GM19468 (cell line): ENCODE measurements around the gene AHNAK2.

ENCODE experiments used
- ATAC-seq: cut with Tn5 transposase; IDR thresholded peaks from one replicate; pipeline ENCODE4 v1.9.1; 2021; ENCODE audit warnings: mild to moderate bottlenecking, moderate library complexity, moderate number of reproducible peaks; ENCODE audit not compliant: unreplicated experiment; ENCODE audit errors: extremely low read depth

Gene AHNAK2

DNA sequence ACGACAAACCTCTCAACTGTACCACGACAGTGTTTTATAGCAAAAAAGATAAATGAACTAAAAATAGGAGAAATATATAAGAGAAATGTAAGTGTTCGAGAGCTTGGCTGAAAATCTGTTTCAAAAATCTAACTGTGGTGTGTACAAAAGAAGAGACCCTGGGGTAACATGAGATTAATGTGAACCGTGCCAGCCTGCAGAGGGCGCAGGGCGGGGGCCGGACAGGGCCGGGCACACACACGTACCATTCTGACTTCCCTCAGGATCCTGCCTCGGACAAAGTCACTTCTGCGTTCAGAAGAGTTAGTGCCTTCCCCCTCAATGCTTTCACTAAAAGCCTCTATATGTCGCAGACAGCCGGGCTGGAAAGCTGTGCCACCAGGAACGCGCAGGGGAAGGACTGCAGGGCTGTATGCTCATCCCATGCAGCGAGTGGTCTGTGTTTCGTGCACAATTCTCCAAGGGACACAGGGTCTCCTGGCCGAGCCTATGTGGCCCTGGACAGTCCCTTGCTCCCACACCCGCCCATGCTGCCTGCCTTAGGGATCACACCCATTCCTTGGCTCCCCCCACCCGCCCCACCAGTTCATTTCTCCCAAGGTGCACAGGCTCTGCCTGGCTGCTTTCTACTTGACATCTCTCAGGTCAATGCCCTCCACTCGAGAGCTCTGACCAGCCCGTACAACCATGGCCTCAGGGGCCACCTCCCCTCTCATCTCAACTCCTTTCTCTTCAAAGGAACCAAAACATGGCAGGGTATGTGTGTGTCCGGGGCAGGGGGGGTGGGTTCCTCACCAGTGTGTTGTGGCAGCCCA is 34.2 kb upstream of the AHNAK2 start:
- ATAC-seq = no peak

DNA sequence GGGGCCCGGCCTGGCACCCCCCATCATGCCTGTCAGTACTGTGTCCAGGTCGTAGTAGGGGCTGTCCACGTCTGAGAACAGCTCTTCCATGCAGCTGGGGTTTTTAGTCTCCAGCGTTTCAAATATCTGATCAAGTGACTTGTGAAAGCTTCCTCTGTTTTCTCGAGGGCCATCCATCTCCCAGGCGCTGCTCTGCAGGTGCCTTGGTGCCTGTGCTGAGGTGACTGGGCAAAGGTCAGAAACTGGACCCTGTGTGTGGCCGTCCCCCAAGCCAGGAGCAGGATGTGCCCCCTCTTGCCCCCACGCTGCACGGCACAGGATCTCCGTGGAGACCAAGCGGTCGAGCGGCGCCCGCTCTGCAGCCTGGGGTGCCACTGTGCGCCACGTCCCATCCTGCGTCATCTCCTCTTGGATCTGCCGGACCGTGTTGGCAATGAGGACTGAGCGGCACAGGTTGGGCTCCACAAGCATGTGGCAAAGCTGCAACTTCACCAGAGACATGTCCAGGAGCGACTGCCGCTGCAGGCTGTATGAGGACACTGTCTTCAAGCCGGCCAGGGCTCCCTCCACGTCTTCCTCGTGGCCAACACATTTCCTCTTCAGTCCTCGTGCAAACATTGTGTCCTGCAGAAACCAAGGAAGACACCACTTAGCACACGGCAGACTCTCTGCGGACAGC is 33.3 kb upstream of the AHNAK2 start:
- no peak for ATAC-seq

DNA sequence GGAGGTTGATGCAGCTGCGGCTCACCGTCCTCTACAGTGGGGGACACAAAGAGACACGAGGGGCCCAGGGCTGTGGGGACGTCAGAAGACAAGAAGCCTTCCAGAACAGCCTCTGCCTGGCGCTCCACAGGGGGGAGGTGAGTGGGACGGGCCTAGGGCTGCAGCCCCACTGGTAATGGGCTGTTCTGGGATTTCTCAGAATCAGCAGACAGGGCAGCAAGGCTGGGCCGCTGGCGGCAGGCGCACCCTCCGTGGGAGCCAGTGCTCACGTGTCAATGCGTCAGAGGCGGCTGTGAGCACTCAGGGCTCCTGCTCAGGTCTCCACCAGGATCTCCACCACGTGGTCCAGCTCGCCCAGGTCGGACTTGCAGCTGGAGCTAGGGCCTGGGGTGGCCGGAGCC is 32.7 kb upstream of the AHNAK2 start:
- ATAC-seq = no peak

GRCh38 chr14:105010106-105010505 is 31.9 kb upstream of the AHNAK2 start:
- no peak for ATAC-seq

DNA sequence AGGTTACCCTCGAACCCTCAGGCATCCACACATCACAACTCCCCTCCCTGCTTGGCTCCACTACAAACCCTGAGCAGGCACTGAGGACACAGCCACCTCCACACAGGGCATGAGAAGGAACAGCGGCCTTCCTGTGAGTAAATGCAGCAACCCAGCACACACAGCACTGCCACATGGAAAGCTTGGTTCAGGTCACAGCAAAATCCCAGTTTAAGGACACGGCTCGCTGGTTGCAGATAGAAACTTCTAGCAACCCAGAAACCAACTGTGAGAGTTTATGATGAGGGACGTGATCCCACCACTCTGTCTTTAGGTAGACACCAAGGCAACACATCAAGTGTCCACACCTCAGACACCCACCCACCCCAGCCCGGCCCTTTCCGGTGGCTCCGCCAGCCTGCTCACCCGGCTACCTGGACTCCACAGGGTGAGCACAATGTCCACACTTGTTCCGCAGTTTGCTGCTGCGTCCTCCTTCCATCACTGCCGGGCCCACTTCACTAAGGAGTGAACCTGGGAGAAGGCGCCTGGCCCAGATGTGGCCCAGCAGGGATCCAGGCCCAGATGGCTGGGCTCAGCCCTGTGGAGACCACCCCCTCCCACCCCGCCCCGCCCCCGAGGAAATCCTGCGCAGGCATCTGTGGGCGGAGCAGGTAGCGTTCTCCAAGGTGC is 29.6 kb upstream of the AHNAK2 start:
- no peak for ATAC-seq

DNA sequence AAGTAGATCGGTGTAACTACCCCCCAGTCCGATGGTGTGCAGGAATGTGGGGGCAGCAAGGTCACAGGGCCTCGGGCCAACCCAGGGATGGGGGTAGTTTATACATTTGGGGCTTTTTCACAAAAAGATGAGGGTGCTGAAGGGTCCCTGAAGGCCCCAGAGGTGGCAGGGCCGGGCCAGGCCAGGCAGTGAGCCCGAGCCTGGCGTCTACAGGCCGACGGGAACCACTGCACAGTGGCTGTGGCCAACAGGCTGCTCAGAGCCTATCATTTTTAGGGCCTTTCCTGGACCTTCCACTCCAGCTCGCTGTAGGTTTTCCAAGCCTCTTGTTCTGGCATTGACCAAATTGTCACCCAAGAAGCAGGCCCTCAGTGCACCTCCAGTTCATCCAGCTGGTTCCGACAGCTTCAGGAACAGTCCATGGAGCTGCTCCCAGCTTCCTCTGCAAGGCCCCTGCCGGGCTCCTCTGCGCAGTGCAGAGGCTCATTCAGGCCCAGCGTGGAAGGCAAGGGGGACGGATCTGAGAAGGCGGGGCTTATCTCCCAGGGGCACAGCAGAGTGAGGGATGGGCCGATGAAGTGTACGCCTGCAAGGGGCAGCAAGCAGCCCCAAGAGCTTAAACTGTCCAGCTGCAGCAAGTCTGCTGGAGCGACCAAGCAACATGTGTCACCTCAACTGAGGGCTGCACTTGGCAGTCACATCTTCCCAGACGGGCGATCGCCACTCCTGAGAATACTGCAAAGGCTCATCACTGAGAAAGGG is 28.8 kb upstream of the AHNAK2 start:
- ATAC-seq = no peak

DNA sequence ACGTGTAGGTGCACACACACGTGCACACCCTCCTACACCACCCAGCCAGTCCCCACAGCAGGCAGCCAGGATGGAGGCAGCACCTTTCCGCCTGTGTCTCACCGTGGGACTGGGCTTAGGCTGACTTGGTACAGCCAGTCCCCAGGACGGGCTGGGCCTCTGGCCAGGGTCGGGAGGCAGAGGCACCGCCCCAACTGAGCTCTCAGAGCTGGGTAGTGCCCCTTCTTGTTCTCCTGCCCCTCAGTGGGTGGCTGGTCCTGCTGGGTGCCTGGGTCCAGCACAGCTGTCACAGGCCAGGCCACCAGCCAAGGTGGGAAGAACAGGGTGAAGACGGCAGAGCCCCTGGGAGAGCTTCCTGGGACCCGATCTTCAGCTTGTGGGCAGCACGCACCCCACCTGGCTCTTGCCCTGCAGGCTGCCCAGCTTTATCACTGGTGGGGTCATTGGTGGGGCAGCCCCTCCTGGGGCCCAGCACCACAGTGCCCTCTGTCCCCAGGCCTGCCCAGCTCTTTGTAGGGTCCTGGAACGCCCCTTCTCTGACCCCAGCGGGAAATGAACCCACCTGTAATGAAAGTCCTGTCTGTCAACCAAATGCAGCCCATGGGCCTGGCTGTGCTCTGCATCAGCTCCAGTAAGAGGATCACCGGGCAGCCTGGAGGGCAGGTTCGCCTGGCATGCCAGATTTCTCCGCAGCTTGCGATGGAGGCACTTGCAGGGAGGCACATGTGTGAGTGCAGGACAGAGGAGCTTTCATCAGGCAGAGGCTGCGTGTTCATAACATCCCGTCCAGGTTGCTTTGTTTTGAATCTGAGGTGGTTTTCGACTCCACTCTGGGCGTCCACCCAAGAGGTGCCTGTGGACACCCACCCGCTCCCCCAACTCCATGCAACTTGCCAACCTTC is 28.0 kb upstream of the AHNAK2 start:
- no peak for ATAC-seq

DNA sequence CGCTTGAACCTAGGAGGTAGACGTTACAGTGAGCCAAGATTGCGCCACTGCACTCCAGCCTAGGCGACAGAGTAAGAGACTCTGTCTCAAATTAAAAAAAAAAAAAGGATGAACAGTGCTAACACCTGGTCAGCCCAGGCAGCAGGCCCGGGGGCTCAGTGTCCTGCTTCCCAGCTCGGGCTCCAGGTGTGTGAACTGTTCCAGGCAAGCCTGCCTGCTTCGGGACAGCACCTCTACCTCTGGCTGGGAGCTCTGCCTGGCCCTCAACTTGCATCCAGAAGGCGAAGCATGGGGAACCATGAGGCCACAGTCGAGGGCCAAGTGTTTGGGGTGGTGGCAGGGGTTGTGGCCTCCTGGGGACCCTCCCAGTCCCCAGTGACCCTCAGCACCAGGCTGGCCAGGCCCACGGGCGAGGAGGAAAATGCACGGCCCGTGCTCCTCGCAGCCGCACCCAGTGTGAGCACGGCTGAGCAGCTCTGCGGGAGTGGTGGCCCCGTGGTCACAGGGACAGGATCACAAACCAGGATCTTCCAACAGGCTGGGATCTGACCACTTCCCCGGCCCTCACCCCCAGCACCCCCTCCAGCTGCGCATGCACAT is 27.3 kb upstream of the AHNAK2 start:
- ATAC-seq = no peak

DNA sequence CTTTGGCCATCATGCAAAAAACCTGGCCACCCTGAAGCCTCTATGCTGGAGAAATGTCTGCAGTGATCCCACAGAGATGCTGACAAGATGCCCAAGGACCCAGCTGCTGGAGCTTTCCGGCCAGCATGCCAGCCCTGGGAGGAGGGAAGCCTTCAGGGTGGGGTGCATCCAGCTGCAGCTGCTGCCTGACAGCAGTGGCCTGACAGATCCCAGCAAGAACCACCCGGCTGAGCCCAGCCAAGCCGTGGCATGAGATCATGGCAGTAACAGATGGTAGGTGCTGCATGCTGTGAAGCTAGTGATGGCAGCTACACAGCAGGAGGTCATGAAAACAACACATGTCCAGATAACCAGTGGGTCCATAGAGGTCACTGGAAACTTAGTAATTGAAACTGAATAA is 21.2 kb upstream of the AHNAK2 start:
- no peak for ATAC-seq

- ATAC-seq = no peak
These were observed 20.6 kb upstream of the AHNAK2 start for GRCh38 chr14:104998801-104999200.

DNA sequence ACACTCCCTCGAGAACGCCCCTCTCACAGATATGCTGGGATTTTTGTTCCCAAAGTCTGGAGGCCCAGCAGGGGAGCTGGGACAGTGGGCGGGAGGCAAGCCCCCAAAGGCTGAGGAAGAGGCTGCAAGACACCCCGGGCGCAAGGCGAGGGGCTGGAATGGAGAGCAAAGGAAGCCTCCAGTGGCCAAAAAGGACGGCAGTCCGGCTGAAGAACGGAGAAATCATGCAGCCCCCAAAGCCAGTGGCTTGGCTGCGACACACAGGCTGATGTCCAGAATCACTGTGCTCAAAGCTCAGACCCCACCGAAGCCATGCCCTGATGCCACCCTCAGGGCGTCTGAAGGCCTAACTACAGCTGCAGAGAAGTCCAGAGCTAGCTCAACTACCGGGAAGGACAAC is 18.3 kb upstream of the AHNAK2 start:
- ATAC-seq = no peak

DNA sequence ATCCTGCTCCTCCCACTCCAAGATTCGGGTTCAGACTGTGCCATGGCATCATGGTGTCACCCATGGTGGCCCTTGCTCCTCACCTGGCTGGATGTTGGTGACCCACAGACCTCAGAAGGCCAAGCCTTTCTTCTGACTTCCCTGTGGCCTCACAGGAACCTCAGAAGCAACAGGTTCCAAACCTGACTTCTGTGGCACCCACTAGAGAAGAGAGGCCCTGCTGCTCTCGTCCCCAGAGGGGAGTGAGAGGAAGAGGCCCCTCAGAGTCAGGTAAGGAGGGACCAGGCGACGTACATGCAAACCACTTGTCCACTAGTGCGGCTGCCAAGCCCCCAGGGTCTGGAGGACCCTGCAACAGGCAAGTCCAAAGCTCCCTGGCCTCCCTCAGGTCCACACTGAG is 17.9 kb upstream of the AHNAK2 start:
- no peak for ATAC-seq

DNA sequence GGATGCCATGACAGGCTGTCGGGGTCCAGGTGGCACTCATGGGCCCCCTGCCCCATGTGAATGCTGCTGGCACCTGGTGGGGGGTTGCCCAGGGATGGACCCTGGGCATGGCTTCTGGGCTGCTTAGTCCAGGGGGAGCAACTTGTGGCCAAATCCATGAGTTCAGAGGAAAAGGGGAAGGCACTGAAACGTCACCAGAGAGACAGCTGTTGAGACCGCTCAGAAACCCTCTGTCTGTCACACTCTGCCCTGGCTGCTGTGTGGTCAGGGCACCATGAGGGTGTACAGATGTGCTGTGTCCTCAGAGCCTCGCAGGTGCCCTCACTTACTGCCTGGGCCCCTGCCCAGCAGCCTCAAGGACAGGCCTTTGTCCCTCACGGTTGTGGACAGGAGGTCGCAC is 16.8 kb upstream of the AHNAK2 start:
- no peak for ATAC-seq

DNA sequence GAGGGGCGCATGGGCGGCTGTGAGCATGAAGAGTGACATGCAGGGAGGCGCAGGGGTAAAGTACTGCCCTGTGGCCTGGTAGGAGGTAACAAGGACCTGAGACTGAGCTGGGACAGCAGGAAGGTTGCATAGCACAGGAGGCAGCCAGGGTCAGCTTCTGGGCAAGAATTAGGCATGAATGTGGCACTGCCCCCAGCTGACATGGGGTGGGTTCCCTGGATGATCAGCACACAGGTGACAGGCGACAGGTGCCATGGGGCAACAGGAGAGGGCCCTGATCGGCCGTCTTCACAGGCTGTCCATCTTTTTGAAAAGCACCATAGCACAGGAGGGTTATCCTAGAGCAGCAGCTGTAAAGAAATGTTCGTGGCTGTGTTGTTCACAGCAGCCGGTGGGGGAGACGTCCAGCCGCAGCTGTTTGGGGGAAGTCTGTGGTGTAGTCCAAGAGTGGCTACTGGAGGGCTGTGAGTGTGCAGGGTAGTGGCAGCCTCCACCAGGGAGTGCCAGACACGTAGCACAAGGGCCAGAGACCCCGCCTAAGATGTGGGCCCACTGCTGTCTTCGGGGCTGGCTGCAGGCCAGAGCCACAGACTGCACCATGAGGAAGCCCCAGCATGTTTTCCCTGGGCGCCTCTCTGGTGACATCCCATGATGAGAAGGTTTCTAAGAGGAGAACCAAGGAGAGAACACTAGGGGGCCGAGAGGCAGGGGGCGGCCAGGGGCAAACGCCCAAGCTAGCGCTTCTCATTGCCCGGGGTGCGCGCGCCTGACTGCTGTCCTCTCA is 15.8 kb upstream of the AHNAK2 start:
- no peak for ATAC-seq

- no peak for ATAC-seq
These were observed 15.1 kb upstream of the AHNAK2 start for GRCh38 chr14:104993306-104993705.

DNA sequence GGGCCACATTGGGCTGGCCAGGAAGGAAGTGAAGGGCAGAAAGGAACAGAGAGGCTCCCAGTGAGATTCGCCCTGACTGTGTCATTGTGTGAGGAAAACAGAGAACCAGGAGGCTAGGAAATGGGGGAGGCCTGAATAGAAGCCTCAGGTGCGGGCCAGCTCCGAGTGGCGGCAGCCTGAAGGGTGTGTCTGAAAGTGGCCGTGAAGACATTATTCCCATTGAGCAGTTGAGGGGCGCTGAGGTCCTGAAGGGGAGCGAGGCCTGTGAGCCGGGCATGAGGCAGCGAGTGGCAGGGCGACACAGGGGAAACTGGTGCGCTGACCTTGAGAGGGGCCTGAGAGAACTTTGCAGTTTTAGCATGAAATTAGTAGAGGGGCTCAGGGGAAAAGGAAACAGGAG is 14.3 kb upstream of the AHNAK2 start:
- ATAC-seq = no peak

DNA sequence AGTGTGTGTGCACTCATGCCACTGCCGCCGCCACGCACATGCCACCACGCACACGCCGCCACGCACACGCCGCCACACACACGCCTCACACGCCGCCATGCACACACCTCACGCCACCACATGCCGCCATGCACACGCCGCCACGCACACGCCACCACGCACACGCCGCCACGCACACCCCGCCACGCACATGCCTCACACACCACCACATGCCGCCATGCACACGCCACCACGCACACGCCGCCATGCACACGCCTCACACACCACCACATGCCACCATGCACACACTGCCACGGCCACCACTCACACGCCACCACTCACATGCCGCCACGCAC is 13.7 kb upstream of the AHNAK2 start:
- ATAC-seq = no peak

GRCh38 chr14:104989951-104990303 is 11.8 kb upstream of the AHNAK2 start:
- ATAC-seq = no peak
